Measurements from ENCODE around the gene RNF14. TPM values are rescaled to one million over a fixed set of nuclear protein-coding genes. Genes with fewer than 3 reads are reported as not detected.

The RNF14 gene
- total RNA-seq, 1 experiment from 2014 or later: 72.1 TPM

- H3K36me3 ChIP-seq (ENCODE audit: control insufficient read depth, insufficient read depth, low read length): peaks cover 10% of the 10 kb centered on the region
- ATAC-seq (peak; percentile 98), DNase-seq (ENCODE audit: low read depth, low spot score) (peak; percentile 81)
- BruUV-seq (replicated peaks): TSS peak; percentile 75
- no peaks in the 10 kb centered on the region for H3K27me3 ChIP-seq (ENCODE audit: control insufficient read depth, insufficient read depth, low read length)
- peaks cover 3% of the 10 kb centered on the region; the same call in 1 of the 2 replicates for H3K4me1 ChIP-seq (ENCODE audit: control insufficient read depth, insufficient read depth, low read length)
- TF ChIP-seq CTCF (IDR thresholded peaks at IDR 0.05) (no peak), SIN3A (IDR thresholded peaks at IDR 0.05; ENCODE audit: borderline replicate concordance, insufficient read depth, low read depth, low read length) (0 out of 2 replicates have a peak, but pooled peaks have one; percentile 59), REST (IDR thresholded peaks at IDR 0.05; ENCODE audit: insufficient read depth in 1 of 2, low read depth in 2 of 2, low read length in 1 of 2) (0 out of 4 replicates have a peak, but pooled peaks of 1 of the 2 experiments have one; percentile 38), TCF7L2 (IDR thresholded peaks at IDR 0.05; ENCODE audit: low read depth, low read length) (peak; percentile 67), POLR2AphosphoS5 (IDR thresholded peaks at IDR 0.05; ENCODE audit: low read depth, low read length) (peak; percentile 89)
- H3K9me3 ChIP-seq (ENCODE audit: control insufficient read depth, insufficient read depth, low read depth, low read length): no peaks in the 10 kb centered on the region
- CTCF ChIA-PET: interaction anchor here (1.0 kb wide), 1 partner anchor 37 kb away, joined by 6 read pairs; no protein-coding TSS in a partner anchor
- POLR2A ChIA-PET: interaction anchor here (0.6 kb wide), 1 partner anchor 228 kb away, joined by 3 read pairs; no protein-coding TSS in a partner anchor
- intact Hi-C loops (cut with micrococcal nuclease; ENCODE audit: unreplicated experiment): no loop called here
- H3K4me3 ChIP-seq (ENCODE audit: low read depth in 2 of 2, low read length in 2 of 2): peak within 1 kb of the TSS; percentile 68 to 85
- H3K27ac ChIP-seq (ENCODE audit: low read length): peak within 1 kb of the TSS; percentile 97
- in situ Hi-C loops (cut with HindIII; ENCODE audit: low pct_unique_long_range_greater_than_20kb, low sequenced_read_pairs): no loop called here
Measured at GRCh38 chr5:141923448-141924313, 45.2 kb upstream of the RNF14 start, which contains the start of gene DELE1. DELE1 (plus strand) TSS chr5:141923871; CDS start chr5:141923942, 71 bp downstream.

- no peak for ATAC-seq
- H3K27ac ChIP-seq (ENCODE audit: low read length): no peak overlapping the region
- ChIA-PET CTCF (no interaction called here), POLR2A (no interaction called here)
- no peak for DNase-seq (ENCODE audit: low read depth, low spot score)
- TF ChIP-seq SIN3A (IDR thresholded peaks at IDR 0.05; ENCODE audit: borderline replicate concordance, insufficient read depth, low read depth, low read length): no peak
- no peak for TF ChIP-seq POLR2AphosphoS5 (IDR thresholded peaks at IDR 0.05; ENCODE audit: low read depth, low read length)
- TF ChIP-seq TCF7L2 (IDR thresholded peaks at IDR 0.05; ENCODE audit: low read depth, low read length): no peak
- TF ChIP-seq CTCF (IDR thresholded peaks at IDR 0.05): no peak
- TF ChIP-seq REST (IDR thresholded peaks at IDR 0.05; ENCODE audit: insufficient read depth in 1 of 2, low read depth in 2 of 2, low read length in 1 of 2): no peak
- no peaks in the 10 kb centered on the region for H3K9me3 ChIP-seq (ENCODE audit: control insufficient read depth, insufficient read depth, low read depth, low read length)
- H3K36me3 ChIP-seq (ENCODE audit: control insufficient read depth, insufficient read depth, low read length): peaks cover 11% of the 10 kb centered on the region
- in situ Hi-C loops (cut with HindIII; ENCODE audit: low pct_unique_long_range_greater_than_20kb, low sequenced_read_pairs): no loop called here
- H3K27me3 ChIP-seq (ENCODE audit: control insufficient read depth, insufficient read depth, low read length): no peaks in the 10 kb centered on the region
- intact Hi-C loops (cut with micrococcal nuclease; ENCODE audit: unreplicated experiment): no loop called here
- TSS peak; percentile 32 for BruUV-seq (replicated peaks)
- no peak overlapping the region for H3K4me3 ChIP-seq (ENCODE audit: low read depth in 2 of 2, low read length in 2 of 2)
- peaks cover 3% of the 10 kb centered on the region; the same call in 1 of the 2 replicates for H3K4me1 ChIP-seq (ENCODE audit: control insufficient read depth, insufficient read depth, low read length)
Measured at GRCh38 chr5:141926434-141926833, 42.5 kb upstream of the RNF14 start.
